Kidney tubule cell (primary cell): ENCODE results near the gene GOLGA6L7.
"Not testable (repeated sequence)": the region's sequence is repeated elsewhere in the genome, so short reads cannot be mapped to it uniquely, and the experiment has no call there.

ENCODE experiments used
- DNase-seq: peaks from one replicate; pipeline ENCODE4 v3.0.0-alpha.2; 2018; ENCODE audit warnings: low spot score

GOLGA6L7 gene

DNA sequence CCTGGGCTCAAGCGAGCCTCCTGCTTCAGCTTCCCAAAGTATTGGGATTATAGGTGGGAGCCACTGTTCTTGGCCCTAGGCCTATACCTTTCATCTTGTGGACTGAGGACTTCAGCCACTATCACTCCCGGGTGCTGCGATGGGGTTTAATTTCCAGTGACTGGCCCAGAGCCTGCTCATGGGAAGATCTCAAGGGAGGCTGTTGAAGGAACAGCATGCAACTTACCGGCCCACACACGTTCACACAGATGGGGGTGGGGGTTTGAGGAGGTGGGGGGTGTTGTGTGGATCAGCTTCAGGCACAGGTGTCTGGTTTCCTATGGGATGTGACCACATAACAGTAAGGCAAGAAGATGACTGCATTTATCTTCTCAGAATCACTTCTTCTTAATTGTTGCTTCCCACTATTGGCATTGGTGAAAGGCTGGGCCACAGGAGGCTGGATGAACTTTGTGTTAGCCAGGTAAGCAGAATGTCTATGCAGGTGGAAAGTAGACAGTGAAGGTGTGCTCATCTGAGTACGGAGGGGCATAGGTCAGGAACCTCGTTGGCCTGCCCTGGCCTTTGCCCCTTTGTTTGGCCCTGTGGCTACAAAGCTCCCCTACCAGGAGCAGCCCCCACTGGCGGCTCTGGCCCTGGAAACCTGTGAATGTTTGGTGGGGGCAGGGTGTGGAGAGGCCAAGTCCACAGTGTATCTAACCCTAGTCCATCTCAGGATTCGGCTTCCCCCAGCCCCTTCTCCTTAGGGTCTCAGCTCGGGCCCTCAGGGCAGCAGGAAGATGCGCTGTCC, 35.9 kb upstream of the GOLGA6L7 start:
- DNase-seq: no peak

- no peak for DNase-seq
Observed at GRCh38 chr15:28881600-28881999, 33.2 kb upstream of the GOLGA6L7 start.

GRCh38 chr15:28881170-28881569, 32.7 kb upstream of the GOLGA6L7 start:
- no peak for DNase-seq

DNA sequence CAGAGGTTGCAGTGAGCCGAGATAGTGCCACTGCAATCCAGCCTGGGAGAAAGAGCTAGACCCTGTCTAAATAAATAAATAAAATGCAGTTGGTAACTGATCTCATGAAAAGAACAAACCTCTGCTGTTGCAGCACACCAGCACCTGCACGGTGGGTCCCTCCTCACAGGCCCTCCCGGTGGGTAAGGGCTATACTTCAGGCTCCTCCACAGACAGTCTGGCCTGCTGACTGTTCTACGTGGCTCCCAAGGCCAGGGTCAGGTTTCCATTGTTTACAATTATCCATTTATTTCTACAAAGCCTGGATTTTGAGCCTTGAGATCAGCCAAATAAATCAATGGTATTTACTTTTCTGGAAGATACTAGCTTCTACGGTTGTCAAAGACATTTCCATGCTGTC, 32.2 kb upstream of the GOLGA6L7 start:
- no peak for DNase-seq

- DNase-seq: no peak
Observed at GRCh38 chr15:28879551-28879950, 31.1 kb upstream of the GOLGA6L7 start.

GRCh38 chr15:28878209-28878608, 29.8 kb upstream of the GOLGA6L7 start:
- no peak for DNase-seq

- no peak for DNase-seq
Observed at GRCh38 chr15:28876845-28877185, 28.4 kb upstream of the GOLGA6L7 start.

DNA sequence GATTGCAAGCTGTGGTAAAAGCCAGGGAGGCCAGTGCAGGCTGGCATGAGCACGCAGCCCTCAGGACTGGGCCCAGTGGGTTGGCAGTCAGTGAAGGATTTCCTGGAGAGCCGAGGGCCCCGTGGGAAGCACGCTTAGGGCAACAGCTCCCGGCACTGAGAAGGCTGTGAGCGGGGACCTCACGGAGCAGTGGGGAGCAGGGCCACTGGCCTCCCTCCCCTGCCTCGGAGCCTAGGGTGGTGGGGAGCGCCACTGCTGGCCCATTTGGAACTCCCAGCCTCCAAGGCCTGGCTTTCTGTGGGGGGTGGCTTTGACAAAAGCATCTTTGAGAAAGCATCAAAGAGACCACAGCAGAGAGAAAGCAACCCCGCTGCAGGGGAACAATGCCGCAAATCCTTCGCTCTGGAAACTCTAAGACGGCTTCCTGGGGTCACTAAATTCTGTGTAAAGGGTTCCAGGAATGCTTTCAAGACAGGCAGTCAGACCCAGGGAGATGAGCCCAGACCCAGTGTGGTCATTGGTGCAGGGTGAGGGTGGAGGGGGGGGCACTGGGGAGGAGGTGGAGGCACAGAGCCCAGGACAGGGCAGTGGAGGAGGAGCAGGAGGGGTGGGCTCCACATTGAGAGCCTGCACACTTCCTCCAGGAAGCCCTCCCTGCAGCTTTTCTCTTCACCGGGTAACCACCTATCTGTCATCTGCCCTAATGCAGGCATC, 27.8 kb upstream of the GOLGA6L7 start:
- no peak for DNase-seq

DNA sequence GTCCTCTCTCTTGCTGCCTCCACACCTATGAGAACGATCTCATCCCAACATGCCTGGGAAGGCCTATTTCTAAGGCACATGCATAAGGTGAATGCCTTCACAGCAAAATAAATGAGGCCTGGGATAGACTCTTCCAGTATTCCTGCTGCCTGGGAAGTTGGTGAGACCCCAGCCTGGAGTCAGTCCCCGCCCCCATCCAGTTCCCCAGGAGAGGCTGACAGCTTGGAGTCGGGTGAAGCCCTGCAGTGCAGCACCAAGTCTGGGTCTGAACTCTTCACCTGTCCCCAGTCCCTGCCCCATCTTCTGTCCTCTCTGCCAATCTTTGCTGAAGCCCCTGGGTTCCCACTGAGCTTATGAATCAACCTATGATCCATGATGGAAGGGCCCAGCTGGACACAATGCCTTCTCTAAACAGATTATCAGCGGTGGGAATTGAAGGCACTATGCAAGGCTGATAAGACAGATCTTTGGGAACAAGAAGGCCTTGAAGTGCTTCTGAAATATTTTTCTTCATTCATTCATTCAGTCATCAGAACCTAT, 27.1 kb upstream of the GOLGA6L7 start:
- DNase-seq: no peak

DNA sequence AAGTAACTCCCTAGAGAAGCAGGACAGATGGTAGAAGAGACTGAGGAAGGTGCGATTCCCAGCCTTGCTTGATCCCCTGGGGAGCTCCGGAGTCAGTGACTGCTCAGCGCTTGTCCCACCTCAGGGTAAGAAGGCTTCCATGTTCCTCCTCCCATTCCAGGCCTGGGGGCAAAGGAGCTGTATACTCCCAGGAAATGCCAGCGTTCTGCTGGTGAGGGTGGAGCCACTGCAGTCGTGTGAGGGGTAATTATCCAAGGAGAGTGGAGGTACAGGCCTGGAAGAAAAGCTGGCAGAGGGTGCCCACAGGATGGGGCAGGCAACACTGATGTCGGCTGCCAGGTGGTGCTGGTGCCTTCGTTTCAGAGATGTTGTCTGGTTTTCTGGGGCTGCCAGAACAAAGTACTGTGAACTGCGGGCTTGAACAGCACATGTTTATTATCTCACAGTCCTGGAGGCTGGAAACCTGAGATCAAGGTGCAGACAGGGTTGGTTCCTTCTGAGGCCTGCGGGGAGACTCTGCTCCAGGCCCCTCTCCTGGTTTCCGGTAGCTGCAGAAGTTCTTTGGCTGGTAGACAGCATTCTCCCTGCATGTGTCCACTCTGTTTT, 25.2 kb upstream of the GOLGA6L7 start:
- DNase-seq: no peak

- DNase-seq: no peak
Observed at GRCh38 chr15:28873006-28873405, 24.6 kb upstream of the GOLGA6L7 start.

- DNase-seq: no peak
Observed at GRCh38 chr15:28871168-28871567, 22.7 kb upstream of the GOLGA6L7 start.

GRCh38 chr15:28868744-28869345, 20.4 kb upstream of the GOLGA6L7 start:
- no peak for DNase-seq

DNA sequence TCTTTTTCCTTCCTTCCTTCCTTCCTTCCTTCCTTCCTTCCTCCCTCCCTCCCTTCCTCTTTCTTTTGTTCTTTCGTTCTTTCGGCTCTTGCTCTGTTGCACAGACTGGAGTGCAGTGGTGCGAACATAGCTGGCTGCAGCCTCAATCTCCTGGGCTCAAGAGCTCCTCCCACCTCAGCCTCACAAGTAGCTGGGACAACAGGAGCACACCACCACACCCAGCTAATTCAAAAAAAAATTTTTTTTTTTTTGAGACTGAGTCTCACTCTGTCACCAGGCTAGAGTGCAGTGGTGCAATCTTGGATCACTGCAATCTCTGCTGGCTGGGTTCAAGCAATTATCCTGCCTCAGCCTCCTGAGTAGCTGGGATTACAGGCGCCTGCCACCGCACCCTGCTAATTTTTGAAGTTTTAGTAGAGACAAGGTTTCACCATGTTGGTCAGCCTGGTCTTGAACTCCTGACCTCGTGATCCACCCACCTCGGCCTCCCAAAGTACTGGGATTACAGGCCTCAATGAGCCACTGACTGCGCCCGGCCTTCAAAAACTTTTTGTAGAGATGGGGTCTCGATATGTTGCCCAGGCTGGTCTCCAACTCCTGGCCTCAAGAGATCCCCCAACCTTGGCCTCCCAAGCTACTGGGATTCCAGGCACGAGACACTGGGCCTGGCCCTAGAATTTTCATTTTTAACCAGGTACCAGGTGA, 13.3 kb upstream of the GOLGA6L7 start:
- DNase-seq: not testable (repeated sequence)

GRCh38 chr15:28861031-28861534, 12.6 kb upstream of the GOLGA6L7 start:
- no peak for DNase-seq

- DNase-seq: not testable (repeated sequence)
Observed at GRCh38 chr15:28854578-28854977, 6.1 kb upstream of the GOLGA6L7 start.

DNA sequence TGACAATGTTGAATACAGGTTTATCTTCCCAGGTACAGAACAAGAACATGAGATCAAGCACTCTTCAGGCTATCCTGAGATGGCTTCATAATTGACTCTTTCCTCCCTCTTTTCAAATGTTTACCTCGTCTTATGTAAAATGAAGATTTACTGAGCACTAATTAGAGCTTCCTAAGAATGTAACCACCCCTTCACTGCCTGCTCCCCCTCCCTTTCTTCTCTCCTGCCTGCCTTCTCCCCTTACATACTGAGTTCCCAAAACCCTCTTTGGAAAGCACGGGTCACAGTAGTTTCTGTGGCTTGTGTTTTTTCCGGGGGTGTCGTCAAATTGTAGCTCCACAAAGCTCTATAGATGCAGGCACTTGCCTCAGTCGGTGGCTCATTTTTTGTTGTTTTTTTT, 5.2 kb upstream of the GOLGA6L7 start:
- not testable (repeated sequence) for DNase-seq

GRCh38 chr15:28849766-28850165, 1.3 kb upstream of the GOLGA6L7 start:
- DNase-seq: not testable (repeated sequence)

DNA sequence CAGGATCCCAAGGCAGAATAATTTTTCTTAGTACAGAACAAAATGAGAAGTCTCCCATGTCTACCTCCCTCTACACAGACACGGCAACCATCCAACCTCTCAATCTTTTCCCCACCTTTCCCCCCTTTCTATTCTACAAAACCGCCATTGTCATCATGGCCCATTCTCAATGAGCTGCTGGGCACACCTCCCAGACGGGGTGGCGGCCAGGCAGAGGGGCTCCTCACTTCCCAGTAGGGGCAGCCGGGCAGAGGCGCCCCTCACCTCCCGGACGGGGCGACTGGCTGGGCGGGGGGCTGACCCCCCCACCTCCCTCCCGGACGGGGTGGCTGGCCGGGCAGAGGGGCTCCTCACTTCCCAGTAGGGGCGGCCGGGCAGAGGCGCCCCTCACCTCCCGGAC, 827 bp upstream of the GOLGA6L7 start:
- not testable (repeated sequence) for DNase-seq

GRCh38 chr15:28847959-28848358, 485 bp downstream of the GOLGA6L7 start:
- not testable (repeated sequence) for DNase-seq

GRCh38 chr15:28847247-28847646, 1.2 kb downstream of the GOLGA6L7 start:
- DNase-seq: not testable (repeated sequence)

DNA sequence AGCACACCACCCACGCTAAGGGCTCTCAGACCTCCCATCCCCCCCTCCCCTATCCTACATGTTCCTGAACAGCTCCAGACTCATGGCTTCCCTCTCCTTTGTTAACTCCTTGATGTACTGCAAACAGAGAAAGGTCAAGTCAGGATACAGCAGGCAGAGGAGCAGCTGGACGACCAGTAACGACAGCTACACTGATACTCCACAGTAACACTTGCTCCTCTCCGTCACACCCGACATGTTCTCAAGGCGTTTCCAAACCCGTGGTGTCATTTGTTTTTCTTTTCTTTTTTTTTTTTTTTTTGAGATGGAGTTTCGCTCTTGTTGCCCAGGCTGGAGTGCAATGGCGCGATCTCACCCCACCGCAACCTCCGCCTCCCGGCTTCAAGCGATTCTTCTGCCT, 4.3 kb downstream of the GOLGA6L7 start:
- DNase-seq: not testable (repeated sequence)
